GM21576 (cell line): ENCODE data around the gene KRT15.

Experiments
- ATAC-seq: cut with Tn5 transposase; IDR thresholded peaks from one replicate; pipeline ENCODE4 v1.9.1; 2021; ENCODE audit warnings: mild to moderate bottlenecking, moderate library complexity; ENCODE audit not compliant: unreplicated experiment

Gene KRT15

GRCh38 chr17:41527063-41528023 is 8.7 kb upstream of the KRT15 start:
- no peak for ATAC-seq

- ATAC-seq, result no peak
Measured at GRCh38 chr17:41524261-41524660, 5.6 kb upstream of the KRT15 start.

GRCh38 chr17:41523787-41524186 is 5.1 kb upstream of the KRT15 start:
- no peak for ATAC-seq

DNA sequence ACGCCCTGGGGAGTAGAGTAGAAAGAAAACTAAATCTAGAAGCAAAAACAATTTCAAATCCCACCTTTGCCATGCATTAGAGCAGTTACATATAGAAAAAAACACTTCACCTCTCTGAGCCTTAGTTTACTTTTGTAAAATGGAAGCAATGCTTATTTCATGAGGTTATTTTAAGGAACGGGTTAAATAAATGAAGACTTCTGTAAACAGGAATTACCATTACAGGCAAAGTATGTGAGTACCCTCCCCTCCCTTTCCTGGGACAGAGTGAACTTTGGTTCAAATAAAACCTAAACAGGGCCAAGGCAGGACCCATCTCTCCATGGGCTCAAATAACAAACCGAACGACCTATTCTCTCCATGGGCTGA is 4.5 kb upstream of the KRT15 start:
- ATAC-seq, result no peak

- ATAC-seq, result no peak
Measured at GRCh38 chr17:41522301-41523224, 3.9 kb upstream of the KRT15 start.

DNA sequence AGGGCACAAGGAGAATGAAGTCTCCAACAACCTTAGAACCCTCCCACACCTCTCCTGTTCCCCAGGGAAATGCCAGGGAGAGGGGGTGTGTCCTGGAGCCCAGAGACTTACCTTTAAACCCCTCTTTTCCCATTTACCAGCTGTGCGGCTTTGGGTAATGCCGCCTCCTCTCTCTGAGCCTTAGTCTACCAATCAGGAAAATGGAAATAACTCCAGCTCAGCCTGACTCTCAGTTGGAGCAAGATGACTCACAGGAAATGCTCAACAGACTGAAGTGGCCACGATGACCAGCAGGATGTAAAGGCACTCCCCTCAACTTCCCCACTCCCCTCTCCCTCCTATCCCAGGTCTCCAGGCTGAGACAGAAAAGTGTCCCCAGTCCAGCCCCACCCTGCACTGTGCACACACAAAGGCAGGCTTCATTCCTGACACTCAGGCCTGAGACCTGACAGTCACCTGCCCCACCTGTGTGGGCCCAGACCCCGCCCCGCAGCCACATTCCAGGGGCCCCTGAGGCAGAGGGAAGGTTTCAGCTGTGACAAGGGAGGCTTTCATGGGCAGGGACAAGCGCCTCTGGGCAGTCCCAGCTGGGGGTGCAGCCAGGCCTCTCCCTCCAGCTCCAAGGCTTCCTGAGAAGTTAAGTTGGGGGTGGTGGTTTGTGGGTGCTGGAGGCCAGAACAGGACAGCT is 3.0 kb upstream of the KRT15 start:
- no peak for ATAC-seq

DNA sequence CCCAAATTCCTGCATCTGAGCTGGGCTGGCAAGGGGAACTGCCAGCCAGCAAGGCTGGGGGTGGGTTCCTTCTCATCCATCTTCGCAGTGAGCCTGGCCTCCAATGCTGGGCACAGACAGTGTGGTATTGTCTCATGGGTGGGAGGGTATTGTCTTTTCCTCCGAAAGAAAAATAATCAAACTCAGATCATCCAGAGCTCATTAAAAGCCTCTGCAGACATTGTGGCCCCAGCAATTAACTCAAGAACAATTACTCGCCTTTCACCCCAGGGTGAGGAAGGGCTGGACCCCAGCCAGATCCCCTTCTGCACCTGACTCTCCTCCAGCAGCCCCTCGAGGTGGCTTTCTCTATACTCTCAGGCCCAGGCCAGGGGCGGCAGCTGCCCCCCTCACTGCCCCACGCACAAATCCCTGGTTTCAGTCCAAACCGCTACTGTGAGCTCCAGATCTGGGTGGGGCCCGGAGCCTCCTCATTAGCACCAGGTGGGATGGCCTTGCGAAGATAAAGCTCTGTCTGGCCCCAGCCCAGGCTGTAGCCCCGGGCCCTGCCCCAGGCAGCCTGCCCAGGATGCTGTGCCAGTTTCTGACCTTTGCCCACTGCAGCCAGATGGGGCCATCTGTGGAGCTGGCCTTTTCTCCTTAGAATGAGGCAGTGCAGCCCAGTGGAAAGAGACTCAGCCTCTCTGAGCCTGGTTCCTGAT is 2.3 kb upstream of the KRT15 start:
- no peak for ATAC-seq

DNA sequence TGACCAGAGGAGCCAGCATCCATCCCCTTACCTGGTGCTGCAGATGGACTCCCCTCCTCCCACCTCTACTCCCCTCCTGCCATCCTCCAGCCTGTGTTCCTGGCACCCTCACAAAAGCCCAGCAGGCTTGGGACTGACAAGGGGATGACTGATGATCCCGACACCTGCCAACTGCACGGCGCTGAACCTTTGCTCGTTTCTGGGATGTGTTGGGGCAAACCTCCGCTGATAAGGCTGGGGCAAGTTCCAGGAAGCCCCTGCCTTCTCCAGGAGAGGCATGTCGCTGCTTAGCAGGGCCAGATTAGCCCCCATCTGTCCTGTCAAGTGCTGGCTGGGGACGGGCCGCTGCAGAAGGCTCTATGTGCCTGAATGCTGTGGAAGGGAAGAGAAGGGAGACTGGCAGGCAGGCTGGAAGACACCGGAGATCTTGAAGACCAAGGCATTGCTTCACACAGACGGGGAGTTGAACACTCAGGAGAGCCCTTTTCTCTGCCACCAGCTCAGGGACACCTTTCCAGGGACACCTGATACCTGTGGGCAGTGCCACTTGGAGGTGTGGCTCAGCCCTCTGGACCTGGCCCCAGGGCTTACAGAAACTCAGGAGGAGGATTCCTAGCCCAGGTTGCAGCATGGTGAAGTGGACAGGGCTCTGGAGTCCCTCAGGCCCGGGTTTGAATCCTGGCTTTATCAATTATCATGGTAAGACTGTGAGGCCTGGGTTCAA is 973 bp upstream of the KRT15 start:
- ATAC-seq, result no peak

DNA sequence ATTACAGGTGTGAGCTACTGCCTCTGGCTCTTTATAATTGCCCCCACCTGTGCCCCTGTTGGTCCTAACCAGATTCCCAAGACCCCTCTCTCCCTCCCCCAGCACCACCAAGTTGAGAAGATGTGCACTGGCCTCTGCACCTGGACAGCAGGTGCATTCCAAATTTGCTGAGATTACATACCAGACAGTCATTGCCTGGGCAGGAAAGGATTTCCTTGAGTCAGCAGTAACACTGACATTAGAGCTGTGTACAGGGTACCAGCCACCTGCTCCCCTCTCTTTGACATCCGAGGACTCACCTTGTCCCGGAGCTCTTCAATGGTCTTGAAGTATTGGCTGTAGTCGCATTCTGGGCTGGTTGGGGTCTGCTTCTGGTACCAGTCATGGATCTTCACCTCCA is 659 bp downstream of the KRT15 start:
- no peak for ATAC-seq

- ATAC-seq, result no peak
Measured at GRCh38 chr17:41516830-41517283, 1.8 kb downstream of the KRT15 start.

DNA sequence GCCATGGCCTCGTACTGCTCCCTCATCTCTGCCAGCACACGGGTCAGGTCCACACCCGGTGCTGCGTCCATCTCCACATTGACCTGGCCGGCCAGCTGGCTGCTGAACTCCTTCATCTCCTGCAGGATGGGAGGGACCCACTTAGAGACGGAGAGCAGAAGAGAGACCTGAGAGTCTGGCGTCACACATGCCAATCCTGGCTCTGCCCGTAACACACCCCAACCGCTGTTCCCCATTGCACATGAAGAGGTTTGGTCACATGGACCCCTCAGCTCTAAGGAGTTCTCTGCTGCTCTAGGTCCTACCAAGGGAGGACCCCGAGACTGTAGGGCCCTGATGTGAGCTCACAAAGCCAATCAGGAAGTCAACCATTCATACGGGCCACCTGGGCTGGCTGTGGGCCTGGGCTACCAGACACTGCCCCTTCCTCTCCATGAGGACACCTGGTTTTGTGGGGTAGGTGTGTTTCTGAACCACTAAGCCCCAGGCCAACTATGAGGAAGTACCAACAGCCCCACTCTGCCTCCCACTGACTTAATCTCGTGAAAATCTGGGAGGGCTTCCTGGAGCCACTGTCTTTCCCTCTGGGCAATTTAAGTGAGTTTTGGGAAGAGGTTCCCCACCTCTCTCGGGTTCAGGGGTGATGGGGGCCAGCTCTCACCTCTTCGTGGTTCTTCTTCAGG is 2.4 kb downstream of the KRT15 start:
- ATAC-seq, result no peak

GRCh38 chr17:41513168-41513547 is 5.5 kb downstream of the KRT15 start:
- ATAC-seq, result no peak

GRCh38 chr17:41512546-41513167 is 6.0 kb downstream of the KRT15 start:
- ATAC-seq, result no peak

GRCh38 chr17:41511716-41512115 is 7.0 kb downstream of the KRT15 start:
- ATAC-seq, result no peak

DNA sequence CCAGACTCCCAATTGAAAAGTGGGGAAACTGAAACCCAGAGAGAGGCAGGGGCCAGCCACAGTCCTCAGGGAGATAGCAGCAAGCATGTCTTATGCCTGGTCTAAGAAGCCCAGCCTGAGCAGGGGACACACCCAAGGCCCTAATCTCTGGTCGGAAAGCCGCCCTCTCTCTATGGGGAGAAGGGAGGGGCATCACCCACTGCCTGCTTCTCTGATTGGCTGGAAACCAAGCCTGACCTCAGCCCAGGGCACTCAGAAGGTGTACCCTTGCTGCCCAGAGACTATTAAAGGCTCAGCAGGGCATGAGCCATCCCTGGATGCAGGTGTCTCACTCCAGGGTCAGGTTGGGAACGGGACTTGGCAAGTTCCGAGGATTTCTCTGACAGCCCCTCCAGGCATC is 7.6 kb downstream of the KRT15 start:
- ATAC-seq, result no peak

DNA sequence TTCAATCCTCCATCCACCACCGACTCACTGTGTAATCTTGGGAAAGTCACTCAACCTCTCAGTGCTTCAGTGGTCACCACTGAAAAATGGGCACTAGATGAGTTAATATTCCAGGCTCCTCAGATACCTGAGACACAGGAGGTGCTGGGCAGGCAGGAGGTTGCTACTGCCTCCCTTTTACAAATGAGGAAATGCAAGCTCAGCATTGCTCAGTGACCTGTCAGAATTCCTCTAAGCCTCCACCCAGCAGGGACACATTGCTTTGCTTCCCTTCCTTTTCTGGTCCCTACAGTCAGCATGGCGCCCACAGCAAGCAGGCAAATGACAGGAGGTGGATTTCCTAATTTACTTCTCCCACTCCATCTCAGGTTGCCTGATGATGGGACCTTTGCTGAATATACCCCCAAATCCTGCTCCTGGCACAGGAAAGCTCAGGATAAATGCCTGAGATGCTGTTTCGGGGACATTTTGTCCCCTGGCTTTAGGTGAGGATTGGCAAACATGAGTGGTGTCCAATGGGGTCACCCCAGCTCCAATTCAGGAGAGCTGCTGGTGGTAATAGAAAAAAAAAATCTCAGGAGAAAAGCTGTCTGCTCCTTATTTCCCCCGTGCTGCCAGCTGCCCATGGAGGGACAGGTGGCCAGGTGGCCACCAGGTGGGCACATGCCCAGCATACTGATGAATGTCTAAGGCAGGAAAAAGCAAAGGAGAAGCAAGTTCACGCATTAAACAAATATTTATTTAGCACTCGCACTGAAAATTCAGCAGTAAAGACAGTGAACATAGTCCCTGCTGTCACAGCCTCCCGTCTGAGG is 8.2 kb downstream of the KRT15 start:
- no peak for ATAC-seq

DNA sequence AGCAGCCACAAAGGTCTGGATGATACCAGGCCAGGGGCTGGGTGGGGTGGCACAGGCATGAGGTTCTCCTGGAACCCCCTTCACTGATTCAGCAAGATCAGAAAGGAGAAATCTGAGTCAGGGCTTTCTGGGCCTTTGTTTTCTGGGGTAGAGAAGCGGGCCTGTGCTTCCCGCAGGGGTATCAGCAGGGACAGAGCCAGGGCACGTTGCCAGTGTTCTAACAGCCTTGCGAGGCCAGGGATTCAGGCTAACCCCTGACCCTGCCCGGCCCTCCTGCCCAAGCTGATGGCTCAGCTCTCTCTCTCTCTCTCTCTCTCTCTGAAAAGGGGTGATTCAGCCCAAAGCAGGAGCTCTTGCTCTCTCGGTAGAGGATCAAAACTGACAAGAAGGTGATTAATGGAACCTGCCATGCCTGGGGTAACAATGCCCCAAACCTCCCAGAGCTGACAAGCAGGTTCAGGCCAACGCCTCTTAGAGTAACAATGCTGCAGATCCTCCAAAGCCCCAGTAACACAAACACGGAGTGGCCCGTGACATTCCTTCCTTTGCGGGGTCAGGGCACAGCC is 11.3 kb downstream of the KRT15 start:
- ATAC-seq, result no peak
